GM23338 (cell line): ENCODE results near the gene NDUFAB1. TPM values are rescaled to one million over a fixed set of nuclear protein-coding genes. Genes with fewer than 3 reads are reported as not detected.

Source experiments
- ATAC-seq: fragments of 200-7000 bp; cut with Tn5 transposase; 3 replicates; pipeline ENCODE4 v1.9.1; 2020
- DNase-seq: peaks from one replicate; pipeline ENCODE4 v3.0.0-alpha.2; 2015; ENCODE audit warnings: low spot score
- H2AFZ ChIP-seq: fragments of 200-600 bp; sonication (generic); 2 replicates; pipeline ENCODE4 v1.8.0; 2016; ENCODE audit warnings: antibody characterized with exemption, mild to moderate bottlenecking, moderate library complexity
- H3F3A ChIP-seq: fragments of 200-600 bp; sonication (generic); replicated peaks from 2 replicates; pipeline ENCODE4 v1.8.0; 2017; ENCODE audit warnings: antibody characterized with exemption, mixed run types, low read depth
- H3K27ac ChIP-seq: fragments of 200-600 bp; sonication (generic); 2 replicates; pipeline ENCODE4 v1.6.1; 2016; ENCODE audit warnings: low read depth
- H3K27me3 ChIP-seq: fragments of 200-600 bp; sonication (generic); 2 replicates; pipeline ENCODE4 v1.8.0; 2016; ENCODE audit warnings: mild to moderate bottlenecking, mixed run types, moderate library complexity; ENCODE audit not compliant: insufficient read depth
- H3K36me3 ChIP-seq: fragments of 200-600 bp; sonication (generic); 2 replicates; pipeline ENCODE4 v1.8.0; 2016; ENCODE audit warnings: mild to moderate bottlenecking; ENCODE audit not compliant: insufficient read depth
- H3K4me1 ChIP-seq: fragments of 200-600 bp; sonication (generic); 2 replicates; pipeline ENCODE4 v1.8.0; 2016; ENCODE audit warnings: mild to moderate bottlenecking, moderate library complexity; ENCODE audit not compliant: insufficient read depth
- H3K4me2 ChIP-seq: fragments of 200-600 bp; sonication (generic); 2 replicates; pipeline ENCODE4 v1.7.1; 2017; ENCODE audit warnings: mixed run types
- H3K4me3 ChIP-seq: fragments of 200-600 bp; sonication (generic); 2 replicates; pipeline ENCODE4 v1.6.1; 2016; ENCODE audit warnings: mixed run types
- H3K79me2 ChIP-seq: fragments of 200-600 bp; sonication (generic); replicated peaks from 2 replicates; pipeline ENCODE4 v1.8.0; 2017; ENCODE audit warnings: mild to moderate bottlenecking; ENCODE audit not compliant: insufficient read depth
- H3K9me2 ChIP-seq: fragments of 200-600 bp; sonication (generic); 2 replicates; pipeline ENCODE4 v1.8.0; 2017; ENCODE audit not compliant: insufficient read depth
- H4K20me1 ChIP-seq: fragments of 200-600 bp; sonication (generic); replicated peaks from 2 replicates; pipeline ENCODE4 v1.8.0; 2017; ENCODE audit warnings: mild to moderate bottlenecking; ENCODE audit not compliant: insufficient read depth
- H3K27ac Mint-ChIP-seq: 2 replicates; pipeline ENCODE4 v1.8.0; 2020; ENCODE audit warnings: inconsistent platforms, mild to moderate bottlenecking, moderate library complexity, mixed read lengths
- H3K27me3 Mint-ChIP-seq: 3 replicates; pipeline ENCODE4 v1.8.0; 2022; ENCODE audit warnings: low read depth, mild to moderate bottlenecking, moderate library complexity, mixed read lengths, inconsistent platforms; ENCODE audit not compliant: insufficient read depth, poor library complexity
- H3K36me3 Mint-ChIP-seq: 3 replicates; pipeline ENCODE4 v1.8.0; 2021; ENCODE audit warnings: low read depth, mild to moderate bottlenecking, inconsistent platforms, moderate library complexity, mixed read lengths
- H3K4me1 Mint-ChIP-seq: 3 replicates; pipeline ENCODE4 v1.8.0; 2020; ENCODE audit warnings: mild to moderate bottlenecking, inconsistent platforms, mixed read lengths
- H3K4me3 Mint-ChIP-seq: 3 replicates; pipeline ENCODE4 v1.8.0; 2021; ENCODE audit warnings: moderate library complexity, mild to moderate bottlenecking, inconsistent platforms, mixed read lengths
- H3K9me3 Mint-ChIP-seq: 3 replicates; pipeline ENCODE4 v1.8.0; 2020; ENCODE audit warnings: moderate library complexity, mild to moderate bottlenecking, inconsistent platforms, mixed read lengths
- EZH2 ChIP-seq: fragments of 200-600 bp; sonication (generic); IDR thresholded peaks from one replicate; pipeline ENCODE4 v1.8.0; 2017; ENCODE audit warnings: antibody characterized with exemption, mild to moderate bottlenecking, low read depth; ENCODE audit not compliant: unreplicated experiment
- JUNB ChIP-seq: IDR thresholded peaks from one replicate; pipeline ENCODE4 v1.6.1; 2016; ENCODE audit warnings: antibody characterized with exemption; ENCODE audit not compliant: unreplicated experiment
- NANOG ChIP-seq: IDR thresholded peaks from 2 replicates; pipeline ENCODE4 v1.6.1; 2016; ENCODE audit warnings: antibody characterized with exemption, borderline replicate concordance
- POLR2AphosphoS5 ChIP-seq: IDR thresholded peaks from 2 replicates; pipeline ENCODE4 v1.6.1; 2016; ENCODE audit warnings: antibody characterized with exemption, low read depth
- REST ChIP-seq: IDR thresholded peaks from one replicate; pipeline ENCODE4 v1.6.1; 2018; ENCODE audit warnings: antibody characterized with exemption; ENCODE audit not compliant: unreplicated experiment
- STAT1 ChIP-seq: IDR thresholded peaks from one replicate; pipeline ENCODE4 v1.6.1; 2016; ENCODE audit warnings: antibody characterized with exemption; ENCODE audit not compliant: unreplicated experiment
- ZNF114 ChIP-seq: fragments of 250-450 bp; sonication (Bioruptor Pico); IDR thresholded peaks from 2 replicates; pipeline ENCODE4 v1.5.0; 2020; ENCODE audit warnings: mild to moderate bottlenecking, moderate library complexity
- ZNF331 ChIP-seq: fragments of 250-450 bp; sonication (Bioruptor Pico); IDR thresholded peaks from 2 replicates; pipeline ENCODE4 v1.5.0; 2020; ENCODE audit warnings: low read depth, mild to moderate bottlenecking, moderate library complexity
- ZNF462 ChIP-seq: fragments of 250-450 bp; sonication (Bioruptor Pico); IDR thresholded peaks from 2 replicates; pipeline ENCODE4 v1.5.0; 2020; ENCODE audit warnings: mild to moderate bottlenecking, moderate library complexity
- polyA plus RNA-seq: library from polyadenylated mRNA; unstranded; fragments of >200 nt; fragmentation: Nextera tagmentation; extraction: Ambion mirVana; gene quantifications from 2 replicates; pipeline ENCODE4 v1.2.1, GENCODE V29; 2016
- total RNA-seq: library from RNA; depleted of rRNA; stranded (reverse); fragments of >200 nt; shearing (Covaris generic); gene quantifications from 2 replicates; pipeline ENCODE4 v1.2.3, GENCODE V29; 2014

NDUFAB1 gene
- total and polyA plus RNA-seq, 2 experiments from 2014 or later, result 136 to 477 TPM

GRCh38 chr16:23577493-23577892 lies 18.6 kb downstream of the NDUFAB1 start:
- Histone ChIP-seq H3F3A (0 out of 2 replicates have a peak, but pooled peaks cover 7% of the 10 kb centered on the region), H3K4me1 (no peaks in the 10 kb centered on the region), H3K36me3 (peaks cover 19% of the 10 kb centered on the region; the same call in 1 of the 2 replicates), H3K4me3 (no peak overlapping the region), H3K27ac (no peak overlapping the region), H3K9me2 (no peaks in the 10 kb centered on the region), H3K4me2 (no peak overlapping the region), H3K79me2 (no peaks in the 10 kb centered on the region), H4K20me1 (peaks cover 10% of the 10 kb centered on the region; the same call in 1 of the 2 replicates), H2AFZ (no peak overlapping the region), H3K27me3 (no peaks in the 10 kb centered on the region)
- Mint-ChIP-seq H3K4me1 (no peaks in the 10 kb centered on the region), H3K9me3 (no peaks in the 10 kb centered on the region), H3K27ac (no peak overlapping the region), H3K36me3 (peaks cover 47% of the 10 kb centered on the region), H3K27me3 (peaks cover 7% of the 10 kb centered on the region), H3K4me3 (no peak overlapping the region)
- ATAC-seq, result no peak
- no peak for TF ChIP-seq STAT1
- TF ChIP-seq NANOG, result no peak
- no peak for TF ChIP-seq ZNF331
- no peak for TF ChIP-seq EZH2
- TF ChIP-seq ZNF114, result no peak
- no peak for DNase-seq

GRCh38 chr16:23575834-23576233 lies 20.3 kb downstream of the NDUFAB1 start:
- H3K4me1 Mint-ChIP-seq, result no peaks in the 10 kb centered on the region

More at GRCh38 chr16:23575834-23576233, 20.3 kb downstream of the NDUFAB1 start:
- H4K20me1 ChIP-seq, result peaks cover 10% of the 10 kb centered on the region; the same call in 1 of the 2 replicates
- Mint-ChIP-seq H3K9me3 (no peaks in the 10 kb centered on the region), H3K27ac (no peak overlapping the region), H3K36me3 (peaks cover 51% of the 10 kb centered on the region), H3K4me3 (no peak overlapping the region), H3K27me3 (peaks cover 7% of the 10 kb centered on the region)
- H3K4me1 ChIP-seq, result no peaks in the 10 kb centered on the region
- TF ChIP-seq JUNB (no peak), REST (no peak), ZNF462 (CRISPR knock-in tag) (no peak), POLR2AphosphoS5 (no peak)
- no peak overlapping the region for H3K4me3 ChIP-seq
- H3K9me2 ChIP-seq, result no peaks in the 10 kb centered on the region
- ATAC-seq (peak; percentile 57), DNase-seq (peak; percentile 20)
- 0 out of 2 replicates have a peak, but pooled peaks cover 7% of the 10 kb centered on the region for H3F3A ChIP-seq
- H3K27ac ChIP-seq, result no peak overlapping the region
- no peak overlapping the region for H3K4me2 ChIP-seq
- peaks cover 27% of the 10 kb centered on the region for H3K36me3 ChIP-seq
- H3K27me3 ChIP-seq, result no peaks in the 10 kb centered on the region
- H2AFZ ChIP-seq, result no peak overlapping the region
- H3K79me2 ChIP-seq, result no peaks in the 10 kb centered on the region
